Tibial nerve (tissue), 4 donors: ENCODE data around the gene HK3. TPM values are rescaled to one million over a fixed set of nuclear protein-coding genes. Genes with fewer than 3 reads are reported as not detected.

Experiments
- DNase-seq, 2 donors: peaks; one replicate each; pipeline ENCODE4 v3.0.0-alpha.2; 2019; ENCODE audit warnings: low spot score in 2 of 2
- H3K27ac ChIP-seq, 4 donors: fragments of 200-600 bp; sonication (generic) in 3 of 4; one replicate each; pipeline ENCODE4 v1.5.1; 2017 to 2019; ENCODE audit warnings: mild to moderate bottlenecking in 1 of 4
- H3K27me3 ChIP-seq, 2 donors: fragments of 200-600 bp; sonication (generic) in 1 of 2; one replicate each; pipeline versions ENCODE4 v1.5.1 to v1.6.0; 2017 to 2019
- H3K36me3 ChIP-seq, 3 donors: fragments of 200-600 bp; sonication (generic); one replicate each; pipeline ENCODE4 v1.5.1; 2018 to 2019
- H3K4me1 ChIP-seq, 4 donors: fragments of 200-600 bp; sonication (generic) in 3 of 4; one replicate each; pipeline ENCODE4 v1.5.1; 2017 to 2019
- H3K4me3 ChIP-seq, 4 donors: fragments of 200-600 bp; sonication (generic) in 3 of 4; one replicate each; pipeline ENCODE4 v1.5.1; 2017 to 2019; ENCODE audit warnings: mild to moderate bottlenecking in 1 of 4, moderate library complexity in 1 of 4
- H3K9me3 ChIP-seq, 4 donors: fragments of 200-600 bp; sonication (generic) in 3 of 4; one replicate each; pipeline ENCODE4 v1.5.1; 2017 to 2019
- CTCF ChIP-seq, 5 experiments: fragments of 200-600 bp in 3 of 5; fragments of 450-650 bp in 2 of 5; sonication (generic) in 3 of 5; IDR thresholded peaks; one replicate each; pipeline ENCODE4 v1.5.1; 2016 to 2019; ENCODE audit warnings: antibody characterized with exemption in 5 of 5, mild to moderate bottlenecking in 3 of 5, moderate library complexity in 2 of 5
- EP300 ChIP-seq, 2 donors: sonication (generic); formaldehyde crosslinking; IDR thresholded peaks; one replicate each; pipeline ENCODE4 v1.6.1; 2017; ENCODE audit warnings: antibody characterized with exemption in 2 of 2, mild to moderate bottlenecking in 1 of 2
- POLR2A ChIP-seq, 2 donors: fragments of 450-650 bp; IDR thresholded peaks; one replicate each; pipeline ENCODE4 v1.6.1; 2017; ENCODE audit warnings: antibody characterized with exemption in 2 of 2, mild to moderate bottlenecking in 2 of 2, moderate library complexity in 2 of 2
- WGBS, 2 donors: methylation state at CpG; one replicate each; pipeline ENCODE4 v1.1.5; 2018; 5-methylcytosine and 5-hydroxymethylcytosine counted together
- total RNA-seq, 4 donors: library from RNA; depleted of rRNA; stranded (reverse); fragments of >200 nt; gene quantifications; one replicate each; pipeline ENCODE4 v1.1.0, GENCODE V29; 2016

Gene HK3
- total RNA-seq, 4 donors from 2014 or later: 6.7 to 24.0 (median 15.0) TPM

- WGBS, 2 donors: 69 to 79% methylated on average over 9 of the region's 9 CpGs
- Histone ChIP-seq H3K4me3 (no peak overlapping the region), H3K9me3 (no peaks in the 10 kb centered on the region), H3K27ac (no peak overlapping the region), H3K27me3 (no peaks in the 10 kb centered on the region), H3K4me1 (no peaks in the 10 kb centered on the region), H3K36me3 (peaks cover 0 to 80% (median 4%) of the 10 kb centered on the region in 3 donors)
- no peak for DNase-seq
- TF ChIP-seq CTCF (IDR thresholded peaks at IDR 0.05): no peak
- no peak for TF ChIP-seq EP300 (IDR thresholded peaks at IDR 0.05)
- no peak for TF ChIP-seq POLR2A (IDR thresholded peaks at IDR 0.05)
Observed at GRCh38 chr5:176941951-176942350, 42.8 kb upstream of the HK3 start.

GRCh38 chr5:176938472-176938871 lies 39.3 kb upstream of the HK3 start:
- H3K4me3 ChIP-seq: no peak overlapping the region
- H3K9me3 ChIP-seq: no peaks in the 10 kb centered on the region
- H3K27me3 ChIP-seq: no peaks in the 10 kb centered on the region
- H3K36me3 ChIP-seq: peaks cover 0 to 57% (median 0%) of the 10 kb centered on the region in 3 donors
- no peak overlapping the region for H3K27ac ChIP-seq
- no peak for DNase-seq
- H3K4me1 ChIP-seq: no peaks in the 10 kb centered on the region
- no peak for TF ChIP-seq CTCF (IDR thresholded peaks at IDR 0.05)
- TF ChIP-seq EP300 (IDR thresholded peaks at IDR 0.05): no peak
- TF ChIP-seq POLR2A (IDR thresholded peaks at IDR 0.05): no peak
- WGBS, 2 donors: 73 to 100% methylated on average over 1 of the region's 1 CpG

GRCh38 chr5:176935017-176935416 lies 35.9 kb upstream of the HK3 start:
- no peak for DNase-seq
- Histone ChIP-seq H3K9me3 (no peaks in the 10 kb centered on the region), H3K4me3 (no peak overlapping the region), H3K4me1 (no peaks in the 10 kb centered on the region), H3K36me3 (peaks cover 0 to 57% (median 0%) of the 10 kb centered on the region in 3 donors), H3K27me3 (no peaks in the 10 kb centered on the region), H3K27ac (no peak overlapping the region)
- no peak for TF ChIP-seq POLR2A (IDR thresholded peaks at IDR 0.05)
- no peak for TF ChIP-seq EP300 (IDR thresholded peaks at IDR 0.05)
- no peak for TF ChIP-seq CTCF (IDR thresholded peaks at IDR 0.05)
- 25 to 54% methylated on average over 1 of the region's 1 CpG for WGBS, 2 donors

- H3K4me1 ChIP-seq: no peaks in the 10 kb centered on the region
- no peaks in the 10 kb centered on the region for H3K9me3 ChIP-seq
- no peak for DNase-seq
- H3K4me3 ChIP-seq: no peak overlapping the region
- TF ChIP-seq EP300 (IDR thresholded peaks at IDR 0.05): no peak
- no peak for TF ChIP-seq POLR2A (IDR thresholded peaks at IDR 0.05)
- no peak for TF ChIP-seq CTCF (IDR thresholded peaks at IDR 0.05)
- WGBS, 2 donors: 87 to 92% methylated on average over 7 of the region's 7 CpGs
- H3K27me3 ChIP-seq: no peaks in the 10 kb centered on the region
- peaks cover 0 to 57% (median 0%) of the 10 kb centered on the region in 3 donors for H3K36me3 ChIP-seq
- H3K27ac ChIP-seq: no peak overlapping the region
Observed at GRCh38 chr5:176934309-176934930, 35.3 kb upstream of the HK3 start.

- no peak for DNase-seq
- no peaks in the 10 kb centered on the region for H3K4me1 ChIP-seq
- no peaks in the 10 kb centered on the region for H3K9me3 ChIP-seq
- H3K4me3 ChIP-seq: no peak overlapping the region
- TF ChIP-seq POLR2A (IDR thresholded peaks at IDR 0.05) (no peak), EP300 (IDR thresholded peaks at IDR 0.05) (no peak), CTCF (IDR thresholded peaks at IDR 0.05) (no peak)
- WGBS, 2 donors: 91% methylated on average over 1 of the region's 1 CpG
- H3K27me3 ChIP-seq: no peaks in the 10 kb centered on the region
- H3K36me3 ChIP-seq: peaks cover 0 to 51% (median 0%) of the 10 kb centered on the region in 3 donors
- no peak overlapping the region for H3K27ac ChIP-seq
Observed at GRCh38 chr5:176929654-176930053, 30.5 kb upstream of the HK3 start.
